ENCODE results near the gene ZNF503.

ZNF503 gene

GRCh38 chr10:75427951-75428350 lies 26.4 kb upstream of the ZNF503 start:
- in situ Hi-C loops (cut with MboI; ENCODE audit: low pct_unique_long_range_greater_than_20kb, low sequenced_read_pairs, unreplicated experiment), result no loop called here
- DNase-seq (ENCODE audit: low spot score), result no peak
- no peak for TF ChIP-seq CTCF (IDR thresholded peaks at IDR 0.05; ENCODE audit: extremely low read depth, insufficient read depth, missing control alignments)

GRCh38 chr10:75426880-75427279 lies 25.3 kb upstream of the ZNF503 start:
- in situ Hi-C loops (cut with MboI; ENCODE audit: low pct_unique_long_range_greater_than_20kb, low sequenced_read_pairs, unreplicated experiment), result no loop called here
- no peak for TF ChIP-seq CTCF (IDR thresholded peaks at IDR 0.05; ENCODE audit: extremely low read depth, insufficient read depth, missing control alignments)
- no peak for DNase-seq (ENCODE audit: low spot score)

- no peak for DNase-seq (ENCODE audit: low spot score)
- TF ChIP-seq CTCF (IDR thresholded peaks at IDR 0.05; ENCODE audit: extremely low read depth, insufficient read depth, missing control alignments), result no peak
- in situ Hi-C loops (cut with MboI; ENCODE audit: low pct_unique_long_range_greater_than_20kb, low sequenced_read_pairs, unreplicated experiment), result no loop called here
These were observed 23.9 kb upstream of the ZNF503 start for GRCh38 chr10:75425291-75426079.

GRCh38 chr10:75424571-75424970 lies 23.0 kb upstream of the ZNF503 start:
- in situ Hi-C loops (cut with MboI; ENCODE audit: low pct_unique_long_range_greater_than_20kb, low sequenced_read_pairs, unreplicated experiment), result no loop called here
- no peak for DNase-seq (ENCODE audit: low spot score)
- TF ChIP-seq CTCF (IDR thresholded peaks at IDR 0.05; ENCODE audit: extremely low read depth, insufficient read depth, missing control alignments), result no peak

- TF ChIP-seq CTCF (IDR thresholded peaks at IDR 0.05; ENCODE audit: extremely low read depth, insufficient read depth, missing control alignments), result no peak
- DNase-seq (ENCODE audit: low spot score), result no peak
- in situ Hi-C loops (cut with MboI; ENCODE audit: low pct_unique_long_range_greater_than_20kb, low sequenced_read_pairs, unreplicated experiment), result no loop called here
These were observed 21.3 kb upstream of the ZNF503 start for GRCh38 chr10:75422913-75423312.

- no peak for TF ChIP-seq CTCF (IDR thresholded peaks at IDR 0.05; ENCODE audit: extremely low read depth, insufficient read depth, missing control alignments)
- no peak for DNase-seq (ENCODE audit: low spot score)
- in situ Hi-C loops (cut with MboI; ENCODE audit: low pct_unique_long_range_greater_than_20kb, low sequenced_read_pairs, unreplicated experiment), result no loop called here
These were observed 17.1 kb upstream of the ZNF503 start for GRCh38 chr10:75418712-75419111.
